K562 (cell line): ENCODE results near the gene PRKAR2B. TPM values are rescaled to one million over a fixed set of nuclear protein-coding genes. Genes with fewer than 3 reads are reported as not detected.

Source experiments
- BHLHE40 ChIP-seq: IDR thresholded peaks from 2 replicates; pipeline ENCODE4 v1.6.1; 2011; ENCODE audit warnings: low read length, improper control_type of control experiment
- COPS2 ChIP-seq: fragments of 450-650 bp; conservative IDR thresholded peaks from 2 replicates; pipeline ENCODE4 v1.6.1; 2016; ENCODE audit warnings: mild to moderate bottlenecking, moderate library complexity
- DIDO1 ChIP-seq: fragments of 450-650 bp; IDR thresholded peaks from 2 replicates; pipeline ENCODE4 v1.6.1; 2016; ENCODE audit warnings: low read depth, missing biosample characterization, missing genetic modification characterization
- ETV1 ChIP-seq: fragments of 450-650 bp; conservative IDR thresholded peaks from 2 replicates; pipeline ENCODE4 v1.6.1; 2016; ENCODE audit warnings: missing genetic modification characterization, control low read depth, low read depth, missing compliant biosample characterization
- HNRNPUL1 ChIP-seq: fragments of 200-400 bp; formaldehyde crosslinking; IDR thresholded peaks from 2 replicates; pipeline ENCODE4 v1.6.1; 2017; ENCODE audit warnings: low read length
- JUN ChIP-seq, 2 experiments: sonication (generic) in 1 of 2; formaldehyde crosslinking in 1 of 2; IDR thresholded peaks; 2 replicates each; pipeline versions ENCODE4 v1.6.1 to v1.8.0; 2012 to 2022; ENCODE audit warnings: borderline replicate concordance in 2 of 2, mild to moderate bottlenecking in 2 of 2, improper control_type of control experiment in 1 of 2, low read depth in 1 of 2, low read length in 1 of 2, missing genetic modification reagents in 1 of 2
- KLF6 ChIP-seq: fragments of 250-450 bp; sonication (Bioruptor Pico); IDR thresholded peaks from 2 replicates; pipeline ENCODE4 v1.4.0; 2020; ENCODE audit warnings: mild to moderate bottlenecking, moderate library complexity, borderline replicate concordance
- L3MBTL2 ChIP-seq: fragments of 450-650 bp; IDR thresholded peaks from 2 replicates; pipeline ENCODE4 v1.6.1; 2016; ENCODE audit warnings: mild to moderate bottlenecking, moderate library complexity
- MAFG ChIP-seq: fragments of 450-650 bp; conservative IDR thresholded peaks from 2 replicates; pipeline ENCODE4 v1.6.1; 2016; ENCODE audit warnings: missing genetic modification characterization, missing compliant biosample characterization
- MCM5 ChIP-seq: fragments of 450-650 bp; IDR thresholded peaks from 2 replicates; pipeline ENCODE4 v1.6.1; 2016; ENCODE audit warnings: low read depth
- MYNN ChIP-seq, 2 experiments: sonication (generic); formaldehyde crosslinking in 1 of 2; IDR thresholded peaks; 2 replicates each; pipeline versions ENCODE4 v1.5.0 to v1.6.1; 2016 to 2020; ENCODE audit warnings: antibody characterized with exemption in 1 of 2, missing genetic modification reagents in 1 of 2
- NELFE ChIP-seq: IDR thresholded peaks from 2 replicates; pipeline ENCODE4 v1.6.1; 2011; ENCODE audit warnings: mild to moderate bottlenecking; ENCODE audit not compliant: insufficient read depth, insufficient read length
- OTX1 ChIP-seq: fragments of 450-650 bp; formaldehyde crosslinking; IDR thresholded peaks from 2 replicates; pipeline ENCODE4 v1.4.0; 2022; ENCODE audit warnings: mild to moderate bottlenecking
- TAL1 ChIP-seq: fragments of 450-650 bp; IDR thresholded peaks from 2 replicates; pipeline ENCODE4 v1.6.1; 2016; ENCODE audit warnings: mild to moderate bottlenecking
- TRIM24 ChIP-seq, 2 experiments: fragments of 450-650 bp; IDR thresholded peaks; 2 replicates each; pipeline ENCODE4 v1.6.1; 2016
- ZNF121 ChIP-seq: sonication (generic); formaldehyde crosslinking; conservative IDR thresholded peaks from 2 replicates; pipeline ENCODE4 v1.8.0; 2022; ENCODE audit warnings: missing genetic modification reagents
- ZNF224 ChIP-seq: sonication (generic); formaldehyde crosslinking; IDR thresholded peaks from 2 replicates; pipeline ENCODE4 v1.8.0; 2022; ENCODE audit warnings: mild to moderate bottlenecking, missing genetic modification reagents
- ZNF41 ChIP-seq: fragments of 250-450 bp; sonication (Bioruptor Pico); conservative IDR thresholded peaks from 2 replicates; pipeline ENCODE4 v1.4.0; 2020; ENCODE audit warnings: mild to moderate bottlenecking
- polyA plus RNA-seq, 8 experiments: library from polyadenylated mRNA; depleted of rRNA in 4 of 8; stranded (reverse) in 5 of 8; unstranded in 3 of 8; fragments of >200 nt; fragmentation: Nextera tagmentation in 2 of 8; fragmentation: Illumina TruSeq in 1 of 8; extraction: Ambion mirVana in 2 of 8; extraction: Trizol in 1 of 8; gene quantifications; 2 replicates each; pipeline versions ENCODE4 v1.2.1 to v1.2.3, GENCODE V29; 2011 to 2014; ENCODE audit warnings: inconsistent platforms in 1 of 8, missing spikeins in 1 of 8
- total RNA-seq, 7 experiments: library from RNA; depleted of rRNA in 6 of 7; stranded (reverse); fragments of >200 nt in 6 of 7; fragmentation: Illumina TruSeq in 2 of 7; extraction: Trizol in 2 of 7; gene quantifications; 2 replicates each; pipeline versions ENCODE4 v1.2.1 to v1.2.3, GENCODE V29; 2011 to 2021; ENCODE audit warnings: low replicate concordance in 1 of 7
- TF ChIP-seq, protein P1 (sequence below): fragments of 250-450 bp; sonication (Bioruptor Pico); IDR thresholded peaks from 2 replicates; pipeline ENCODE4 v1.6.1; 2021; ENCODE audit warnings: mild to moderate bottlenecking
- TF ChIP-seq, protein P2 (sequence below): fragments of 450-650 bp; formaldehyde crosslinking; IDR thresholded peaks from 2 replicates; pipeline ENCODE4 v1.4.0; 2020; ENCODE audit warnings: mild to moderate bottlenecking, moderate library complexity
- TF ChIP-seq, protein P3 (sequence below): fragments of 150-350 bp; conservative IDR thresholded peaks from 2 replicates; pipeline ENCODE4 v1.6.1; 2014; ENCODE audit warnings: low read length
- TF ChIP-seq, protein P4 (sequence below): IDR thresholded peaks from 2 replicates; pipeline ENCODE4 v1.6.1; 2011; ENCODE audit warnings: borderline replicate concordance, low read depth, mild to moderate bottlenecking, moderate library complexity, low read length; ENCODE audit not compliant: insufficient read depth, poor library complexity, severe bottlenecking

Gene PRKAR2B
- total and polyA plus RNA-seq, 9 of the 15 experiments (the other 6 are each of a cell fraction or from before 2014, with no cell fraction given): 59.0 to 173 (median 129) TPM

DNA sequence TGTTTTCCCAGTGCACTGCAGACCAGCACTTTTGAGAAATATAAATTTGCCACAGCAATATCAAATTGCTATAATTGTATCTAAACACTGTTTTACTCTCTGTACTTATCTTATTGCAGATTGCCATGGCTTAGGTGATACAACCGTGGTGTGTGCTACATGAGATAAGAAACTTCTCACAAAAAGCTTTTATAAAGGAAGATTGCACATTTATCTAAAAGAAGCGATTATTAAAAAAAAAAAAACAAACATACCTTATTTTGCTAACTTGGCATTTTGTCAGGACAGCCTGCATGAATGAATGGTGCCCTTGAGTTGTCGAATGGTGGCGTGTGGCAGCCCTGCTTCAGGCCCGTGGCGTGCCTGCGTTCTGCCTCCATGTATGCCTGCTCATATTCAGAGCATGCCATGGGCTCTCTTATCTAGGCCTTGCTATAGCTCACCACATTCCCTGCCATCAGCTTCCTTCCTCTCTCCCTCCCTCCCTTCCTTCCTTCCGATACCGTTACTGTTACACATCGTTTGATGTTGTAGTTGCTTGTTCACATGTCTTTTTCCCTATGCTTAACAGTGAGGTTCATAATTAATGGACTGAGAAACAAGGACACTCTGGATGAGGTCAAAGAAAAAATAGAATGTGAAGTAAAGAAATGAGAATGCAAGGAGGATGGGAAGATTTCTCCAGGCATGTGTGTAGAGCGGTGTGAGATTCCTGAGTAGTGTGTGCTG is 34.9 kb downstream of the PRKAR2B start (continued):
- TF ChIP-seq JUN (IDR thresholded peaks at IDR 0.05; ENCODE audit: borderline replicate concordance, low read depth, low read length): no peak
- no peak for TF ChIP-seq JUN (CRISPR knock-in tag; IDR thresholded peaks at IDR 0.05; ENCODE audit: borderline replicate concordance)
- TF ChIP-seq MYNN (IDR thresholded peaks at IDR 0.05): peak; percentile 89; the same call in 1 of the 2 replicates
- no peak for TF ChIP-seq MYNN (CRISPR knock-in tag; IDR thresholded peaks at IDR 0.05)
- peak; percentile 84 for TF ChIP-seq TAL1
- TF ChIP-seq ZNF121 (CRISPR knock-in tag): no peak
- no peak for TF ChIP-seq HNRNPUL1
- TF ChIP-seq ETV1 (tag): peak; percentile 97
- TF ChIP-seq NELFE: no peak
- no peak for TF ChIP-seq ZNF224
- TF ChIP-seq, protein P1, sequence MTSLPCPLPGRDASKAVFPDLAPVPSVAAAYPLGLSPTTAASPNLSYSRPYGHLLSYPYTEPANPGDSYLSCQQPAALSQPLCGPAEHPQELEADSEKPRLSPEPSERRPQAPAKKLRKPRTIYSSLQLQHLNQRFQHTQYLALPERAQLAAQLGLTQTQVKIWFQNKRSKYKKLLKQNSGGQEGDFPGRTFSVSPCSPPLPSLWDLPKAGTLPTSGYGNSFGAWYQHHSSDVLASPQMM (CRISPR knock-in tag): no peak
- peak; percentile 90 for TF ChIP-seq L3MBTL2
- no peak for TF ChIP-seq DIDO1 (tag)
- no peak for TF ChIP-seq COPS2
- peak; percentile 97 for TF ChIP-seq MAFG (tag)
- TF ChIP-seq MCM5: no peak
- peak; percentile 68 for TF ChIP-seq BHLHE40
- TF ChIP-seq TRIM24 (IDR thresholded peaks at IDR 0.05): peak; percentile 5 to 34; a peak in 2 of 4 replicates
- peak; percentile 94; the same call in 1 of the 2 replicates for TF ChIP-seq OTX1 (CRISPR knock-in tag)
- TF ChIP-seq, protein P2, sequence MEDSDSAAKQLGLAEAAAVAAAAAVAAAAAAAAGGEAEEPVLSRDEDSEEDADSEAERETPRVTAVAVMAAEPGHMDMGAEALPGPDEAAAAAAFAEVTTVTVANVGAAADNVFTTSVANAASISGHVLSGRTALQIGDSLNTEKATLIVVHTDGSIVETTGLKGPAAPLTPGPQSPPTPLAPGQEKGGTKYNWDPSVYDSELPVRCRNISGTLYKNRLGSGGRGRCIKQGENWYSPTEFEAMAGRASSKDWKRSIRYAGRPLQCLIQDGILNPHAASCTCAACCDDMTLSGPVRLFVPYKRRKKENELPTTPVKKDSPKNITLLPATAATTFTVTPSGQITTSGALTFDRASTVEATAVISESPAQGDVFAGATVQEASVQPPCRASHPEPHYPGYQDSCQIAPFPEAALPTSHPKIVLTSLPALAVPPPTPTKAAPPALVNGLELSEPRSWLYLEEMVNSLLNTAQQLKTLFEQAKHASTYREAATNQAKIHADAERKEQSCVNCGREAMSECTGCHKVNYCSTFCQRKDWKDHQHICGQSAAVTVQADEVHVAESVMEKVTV: peak; percentile 37; the same call in 1 of the 2 replicates
- no peak for TF ChIP-seq ZNF41 (CRISPR knock-in tag)
- no peak for TF ChIP-seq KLF6 (CRISPR knock-in tag)
- TF ChIP-seq, protein P3, sequence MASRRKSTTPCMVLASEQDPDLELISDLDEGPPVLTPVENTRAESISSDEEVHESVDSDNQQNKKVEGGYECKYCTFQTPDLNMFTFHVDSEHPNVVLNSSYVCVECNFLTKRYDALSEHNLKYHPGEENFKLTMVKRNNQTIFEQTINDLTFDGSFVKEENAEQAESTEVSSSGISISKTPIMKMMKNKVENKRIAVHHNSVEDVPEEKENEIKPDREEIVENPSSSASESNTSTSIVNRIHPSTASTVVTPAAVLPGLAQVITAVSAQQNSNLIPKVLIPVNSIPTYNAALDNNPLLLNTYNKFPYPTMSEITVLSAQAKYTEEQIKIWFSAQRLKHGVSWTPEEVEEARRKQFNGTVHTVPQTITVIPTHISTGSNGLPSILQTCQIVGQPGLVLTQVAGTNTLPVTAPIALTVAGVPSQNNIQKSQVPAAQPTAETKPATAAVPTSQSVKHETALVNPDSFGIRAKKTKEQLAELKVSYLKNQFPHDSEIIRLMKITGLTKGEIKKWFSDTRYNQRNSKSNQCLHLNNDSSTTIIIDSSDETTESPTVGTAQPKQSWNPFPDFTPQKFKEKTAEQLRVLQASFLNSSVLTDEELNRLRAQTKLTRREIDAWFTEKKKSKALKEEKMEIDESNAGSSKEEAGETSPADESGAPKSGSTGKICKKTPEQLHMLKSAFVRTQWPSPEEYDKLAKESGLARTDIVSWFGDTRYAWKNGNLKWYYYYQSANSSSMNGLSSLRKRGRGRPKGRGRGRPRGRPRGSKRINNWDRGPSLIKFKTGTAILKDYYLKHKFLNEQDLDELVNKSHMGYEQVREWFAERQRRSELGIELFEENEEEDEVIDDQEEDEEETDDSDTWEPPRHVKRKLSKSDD: no peak
- TF ChIP-seq, protein P4, sequence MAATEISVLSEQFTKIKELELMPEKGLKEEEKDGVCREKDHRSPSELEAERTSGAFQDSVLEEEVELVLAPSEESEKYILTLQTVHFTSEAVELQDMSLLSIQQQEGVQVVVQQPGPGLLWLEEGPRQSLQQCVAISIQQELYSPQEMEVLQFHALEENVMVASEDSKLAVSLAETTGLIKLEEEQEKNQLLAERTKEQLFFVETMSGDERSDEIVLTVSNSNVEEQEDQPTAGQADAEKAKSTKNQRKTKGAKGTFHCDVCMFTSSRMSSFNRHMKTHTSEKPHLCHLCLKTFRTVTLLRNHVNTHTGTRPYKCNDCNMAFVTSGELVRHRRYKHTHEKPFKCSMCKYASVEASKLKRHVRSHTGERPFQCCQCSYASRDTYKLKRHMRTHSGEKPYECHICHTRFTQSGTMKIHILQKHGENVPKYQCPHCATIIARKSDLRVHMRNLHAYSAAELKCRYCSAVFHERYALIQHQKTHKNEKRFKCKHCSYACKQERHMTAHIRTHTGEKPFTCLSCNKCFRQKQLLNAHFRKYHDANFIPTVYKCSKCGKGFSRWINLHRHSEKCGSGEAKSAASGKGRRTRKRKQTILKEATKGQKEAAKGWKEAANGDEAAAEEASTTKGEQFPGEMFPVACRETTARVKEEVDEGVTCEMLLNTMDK: no peak
